Endodermal cell (in vitro differentiated cells): Measurements from ENCODE around the gene GM2A. TPM values are rescaled to one million over a fixed set of nuclear protein-coding genes. Genes with fewer than 3 reads are reported as not detected.

ENCODE experiments used
- DNase-seq: peaks from one replicate; pipeline ENCODE4 v3.0.0-alpha.2; 2017
- H3K27ac ChIP-seq: 2 replicates; pipeline ENCODE4 v1.5.1; 2013; ENCODE audit warnings: mild to moderate bottlenecking, low read depth, low read length, moderate library complexity
- H3K27me3 ChIP-seq: 2 replicates; pipeline ENCODE4 v1.6.1; 2013; ENCODE audit warnings: mild to moderate bottlenecking, low read length, moderate library complexity; ENCODE audit not compliant: insufficient read depth, control insufficient read depth, poor library complexity, severe bottlenecking
- H3K36me3 ChIP-seq: 2 replicates; pipeline ENCODE4 v1.7.0; 2013; ENCODE audit warnings: mild to moderate bottlenecking, low read length, moderate library complexity; ENCODE audit not compliant: control insufficient read depth, insufficient read depth
- H3K4me1 ChIP-seq: one replicate; pipeline ENCODE4 v1.7.0; 2013; ENCODE audit warnings: low read length; ENCODE audit not compliant: control insufficient read depth, insufficient read depth
- H3K4me3 ChIP-seq: 2 replicates; pipeline ENCODE4 v1.5.1; 2013; ENCODE audit warnings: mild to moderate bottlenecking, low read length, moderate library complexity
- H3K9ac ChIP-seq: 2 replicates; pipeline ENCODE4 v1.6.1; 2013; ENCODE audit warnings: mild to moderate bottlenecking, low read length, moderate library complexity; ENCODE audit not compliant: poor library complexity, severe bottlenecking; ENCODE audit errors: extremely low read depth
- H3K9me3 ChIP-seq: 2 replicates; pipeline ENCODE4 v1.6.1; 2013; ENCODE audit warnings: mild to moderate bottlenecking, low read length, moderate library complexity; ENCODE audit not compliant: control insufficient read depth
- H3K27ac Mint-ChIP-seq: 2 replicates; pipeline ENCODE4 v1.8.0; 2020; ENCODE audit warnings: mixed read lengths
- H3K27me3 Mint-ChIP-seq: 2 replicates; pipeline ENCODE4 v1.8.0; 2021; ENCODE audit warnings: mild to moderate bottlenecking, mixed read lengths; ENCODE audit not compliant: insufficient read depth
- H3K36me3 Mint-ChIP-seq: 2 replicates; pipeline ENCODE4 v1.8.0; 2020; ENCODE audit warnings: low read depth, mixed read lengths
- H3K4me1 Mint-ChIP-seq: 2 replicates; pipeline ENCODE4 v1.8.0; 2020; ENCODE audit warnings: mixed read lengths
- H3K4me3 Mint-ChIP-seq: 2 replicates; pipeline ENCODE4 v1.8.0; 2020; ENCODE audit warnings: mild to moderate bottlenecking, moderate library complexity, mixed read lengths
- H3K9me3 Mint-ChIP-seq: 2 replicates; pipeline ENCODE4 v1.8.0; 2020; ENCODE audit warnings: mild to moderate bottlenecking, mixed read lengths
- CTCF ChIP-seq: fragments of 200-600 bp; sonication (generic); conservative IDR thresholded peaks from 2 replicates; pipeline ENCODE4 v1.5.0; 2021; ENCODE audit warnings: antibody characterized with exemption, mild to moderate bottlenecking
- WGBS, 2 experiments: methylation state at CpG; one replicate each; pipeline versions ENCODE4 v1.1.5 to v1.1.7; 2013; ENCODE audit warnings: missing lambda C conversion rate in 2 of 2, mixed read lengths in 1 of 2; ENCODE audit not compliant: insufficient coverage in 1 of 2, insufficient read length in 1 of 2; 5-methylcytosine and 5-hydroxymethylcytosine counted together
- total RNA-seq, 2 donors: library from RNA; stranded (reverse); fragmentation: NEBNext Ultra II Directional in 1 of 2; extraction: Animal tissue kit (Norgen Biotek cat#: 25700) in 1 of 2; gene quantifications; 2 replicates in 1 of 2; 3 replicates in 1 of 2; pipeline ENCODE4 v1.2.1, GENCODE V29; 2021

The GM2A gene
- total RNA-seq, 2 donors from 2014 or later: 40.7 to 55.2 TPM

- H3K27ac Mint-ChIP-seq: no peak within 1 kb of the TSS
- DNase-seq: peak; percentile 94
- WGBS, 2 experiments: 3 to 18% methylated on average over 5 to 58 of the region's 58 CpGs
- H3K9me3 Mint-ChIP-seq: no peaks in the 10 kb centered on the region
- Histone ChIP-seq H3K4me1 (no peaks in the 10 kb centered on the region), H3K27me3 (peaks cover 21% of the 10 kb centered on the region), H3K4me3 (peak within 1 kb of the TSS; percentile 85), H3K9ac (peak within 1 kb of the TSS; percentile 41), H3K9me3 (no peaks in the 10 kb centered on the region), H3K36me3 (no peaks in the 10 kb centered on the region), H3K27ac (no peak within 1 kb of the TSS)
- peaks cover 25% of the 10 kb centered on the region for H3K27me3 Mint-ChIP-seq
- H3K4me1 Mint-ChIP-seq: peaks cover 4% of the 10 kb centered on the region
- TF ChIP-seq CTCF: peak; percentile 55
- no peaks in the 10 kb centered on the region for H3K36me3 Mint-ChIP-seq
- H3K4me3 Mint-ChIP-seq: peak within 1 kb of the TSS; percentile 70
Measured at GRCh38 chr5:151223447-151224264, 29.3 kb upstream of the GM2A start, which contains the start of gene CCDC69. CCDC69 (minus strand) TSS chr5:151224092; CDS start chr5:151223970, 122 bp downstream.

GRCh38 chr5:151224372-151224771, 28.6 kb upstream of the GM2A start:
- Histone ChIP-seq H3K27ac (no peak overlapping the region), H3K9ac (no peak overlapping the region), H3K9me3 (no peaks in the 10 kb centered on the region), H3K27me3 (peaks cover 21% of the 10 kb centered on the region), H3K4me3 (peak overlapping the region; percentile 85), H3K4me1 (no peaks in the 10 kb centered on the region), H3K36me3 (no peaks in the 10 kb centered on the region)
- no peak for DNase-seq
- Mint-ChIP-seq H3K36me3 (no peaks in the 10 kb centered on the region), H3K9me3 (no peaks in the 10 kb centered on the region), H3K4me1 (peaks cover 4% of the 10 kb centered on the region), H3K4me3 (no peak overlapping the region), H3K27ac (no peak overlapping the region), H3K27me3 (peaks cover 25% of the 10 kb centered on the region)
- TF ChIP-seq CTCF: no peak
- WGBS, 2 experiments: 92 to 95% methylated on average over 4 to 6 of the region's 6 CpGs

GRCh38 chr5:151225071-151225470, 27.9 kb upstream of the GM2A start:
- no peaks in the 10 kb centered on the region for H3K9me3 Mint-ChIP-seq
- DNase-seq: no peak
- peaks cover 27% of the 10 kb centered on the region for H3K27me3 Mint-ChIP-seq
- H3K27ac Mint-ChIP-seq: no peak overlapping the region
- peaks cover 4% of the 10 kb centered on the region for H3K4me1 Mint-ChIP-seq
- H3K27ac ChIP-seq: no peak overlapping the region
- 91 to 98% methylated on average over 4 of the region's 4 CpGs for WGBS, 2 experiments
- no peak overlapping the region for H3K4me3 Mint-ChIP-seq
- no peaks in the 10 kb centered on the region for H3K36me3 Mint-ChIP-seq
- no peaks in the 10 kb centered on the region for H3K36me3 ChIP-seq
- H3K9ac ChIP-seq: no peak overlapping the region
- no peaks in the 10 kb centered on the region for H3K4me1 ChIP-seq
- H3K27me3 ChIP-seq: peaks cover 21% of the 10 kb centered on the region
- H3K9me3 ChIP-seq: no peaks in the 10 kb centered on the region
- peak; percentile 29 for TF ChIP-seq CTCF
- H3K4me3 ChIP-seq: no peak overlapping the region
